HEK293T (cell line): ENCODE measurements around the gene RPS27.
"Not testable (repeated sequence)": the region's sequence is repeated elsewhere in the genome, so short reads cannot be mapped to it uniquely, and the experiment has no call there.

ENCODE experiments used
- CTBP1 ChIP-seq: fragments of 450-650 bp; IDR thresholded peaks from 2 replicates; pipeline ENCODE4 v1.6.1; 2016; ENCODE audit warnings: borderline replicate concordance
- LEF1 ChIP-seq: fragments of 450-650 bp; IDR thresholded peaks from 2 replicates; pipeline ENCODE4 v1.6.1; 2017; ENCODE audit warnings: mild to moderate bottlenecking, borderline replicate concordance

- not testable (repeated sequence) for TF ChIP-seq LEF1, CTBP1
These were observed 22.0 kb downstream of the RPS27 start for GRCh38 chr1:154012543-154012942.
